NCI-H1930 (cell line): ENCODE measurements around the gene SLC7A10.

Source experiments
- DNase-seq, 2 experiments: peaks; one replicate each; lab custom pipeline; 2025; lab: John Stamatoyannopoulos, UW

The SLC7A10 gene

DNA sequence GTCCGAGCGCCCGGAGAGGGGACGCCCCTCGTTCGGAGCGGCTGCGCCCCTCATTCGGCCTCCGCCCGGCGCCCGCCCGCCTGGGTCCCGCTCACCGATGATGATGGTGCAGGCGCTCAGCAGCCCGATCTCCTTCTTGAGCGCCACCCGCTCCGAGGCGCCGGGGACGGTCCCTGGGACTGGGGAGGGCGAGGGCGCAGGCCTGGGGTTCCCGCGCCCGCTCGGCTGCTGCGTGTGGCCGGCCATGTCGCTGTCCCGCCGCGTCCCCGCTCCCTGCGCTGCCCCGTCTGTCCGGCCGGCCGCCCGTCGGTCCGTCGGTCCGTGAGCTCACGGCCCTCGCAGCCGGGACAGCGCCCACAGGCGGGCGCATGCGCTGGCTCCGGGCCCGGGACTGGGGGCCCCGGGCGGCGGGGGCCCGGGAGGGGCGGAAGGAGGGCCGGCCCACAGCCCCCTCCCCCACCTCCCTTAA is at the start of gene SLC7A10:
Gene SLC7A10, minus strand, starts transcription at position 393 of the 469 bp plus-strand sequence. Its CDS starts 147 bp downstream, at position 246.
- DNase-seq: no peak

DNA sequence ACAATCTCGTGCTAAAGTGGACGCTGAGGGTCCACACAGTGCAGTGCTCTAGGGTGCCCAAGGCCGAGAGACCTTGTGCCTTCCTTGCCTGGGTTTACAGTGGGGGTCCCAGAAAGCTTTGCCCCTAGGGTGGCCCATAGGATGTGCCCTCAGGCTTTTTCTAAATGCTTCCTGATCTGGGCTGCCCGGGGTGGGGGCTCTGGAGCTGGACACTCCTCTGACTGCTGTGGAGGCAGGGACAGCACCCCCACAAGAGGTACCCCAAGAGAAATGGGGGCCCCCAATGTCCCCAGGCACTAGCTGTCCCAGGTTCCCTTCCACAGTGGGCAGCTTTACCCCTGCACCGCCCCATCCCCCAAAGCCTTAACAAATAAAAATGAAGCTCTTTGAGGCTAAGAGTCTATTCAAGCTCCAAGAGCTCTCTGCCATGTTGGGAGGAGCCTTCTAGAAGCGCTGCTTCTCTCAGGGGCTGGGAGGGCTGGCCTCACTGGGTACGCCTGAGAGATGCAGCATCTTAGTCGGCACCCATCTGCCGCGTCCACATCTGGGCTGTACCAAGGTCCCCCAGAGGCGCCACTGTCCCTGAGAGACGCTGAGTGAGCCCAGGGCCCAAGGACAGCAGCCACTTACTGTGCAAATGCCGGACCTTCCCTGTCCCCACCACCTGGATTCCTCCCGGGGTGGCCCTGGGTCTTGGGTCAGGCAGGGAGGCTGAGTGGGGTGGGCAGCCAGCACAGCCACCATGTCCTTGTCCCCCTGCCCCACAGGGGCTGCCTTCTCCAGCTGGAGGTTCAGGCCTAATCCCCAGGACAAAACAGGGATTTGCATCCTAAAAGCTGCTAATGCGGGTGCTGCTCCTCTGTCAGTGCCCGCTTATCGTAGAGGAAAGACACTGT is 49.3 kb upstream of the SLC7A10 start:
- no peak for DNase-seq

DNA sequence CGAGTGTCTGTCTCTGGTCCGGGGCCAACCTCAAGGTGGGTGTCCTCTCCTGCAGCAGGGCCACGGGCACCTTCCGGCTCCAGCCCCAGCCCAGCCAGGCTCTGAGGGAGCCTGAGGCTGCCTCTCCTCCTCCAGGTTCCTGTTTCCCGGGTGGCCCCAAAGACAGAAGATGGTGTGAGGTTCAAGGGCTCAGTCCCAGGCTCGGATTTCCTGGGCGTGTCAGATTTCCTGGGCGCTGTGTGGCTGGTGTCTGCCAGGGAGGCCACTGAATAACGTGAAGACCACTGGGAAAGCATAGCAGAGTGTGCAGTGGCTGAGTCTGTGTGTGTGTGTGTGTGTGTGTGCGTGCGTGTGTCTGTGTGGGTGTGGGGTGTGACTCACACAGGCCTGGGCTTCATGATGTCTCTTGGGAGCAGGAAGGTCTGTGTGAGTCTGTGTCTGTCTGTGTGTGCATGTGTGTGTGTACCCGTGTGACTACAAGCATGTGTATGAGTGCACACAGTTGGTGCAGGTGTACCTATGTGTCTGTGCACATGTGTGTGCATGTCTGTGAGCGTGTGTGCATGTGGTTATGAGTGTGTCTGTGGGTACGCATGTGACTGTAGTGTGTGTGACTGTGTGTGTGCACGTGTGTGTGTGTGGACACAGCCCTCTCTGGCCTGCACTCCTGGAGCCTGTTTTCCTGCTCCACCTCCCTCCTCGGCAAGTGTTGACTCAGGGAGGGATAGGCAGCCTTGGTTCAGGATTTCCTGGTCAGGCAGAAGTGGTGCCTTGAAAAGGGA is 48.4 kb upstream of the SLC7A10 start:
- DNase-seq: no peak

DNA sequence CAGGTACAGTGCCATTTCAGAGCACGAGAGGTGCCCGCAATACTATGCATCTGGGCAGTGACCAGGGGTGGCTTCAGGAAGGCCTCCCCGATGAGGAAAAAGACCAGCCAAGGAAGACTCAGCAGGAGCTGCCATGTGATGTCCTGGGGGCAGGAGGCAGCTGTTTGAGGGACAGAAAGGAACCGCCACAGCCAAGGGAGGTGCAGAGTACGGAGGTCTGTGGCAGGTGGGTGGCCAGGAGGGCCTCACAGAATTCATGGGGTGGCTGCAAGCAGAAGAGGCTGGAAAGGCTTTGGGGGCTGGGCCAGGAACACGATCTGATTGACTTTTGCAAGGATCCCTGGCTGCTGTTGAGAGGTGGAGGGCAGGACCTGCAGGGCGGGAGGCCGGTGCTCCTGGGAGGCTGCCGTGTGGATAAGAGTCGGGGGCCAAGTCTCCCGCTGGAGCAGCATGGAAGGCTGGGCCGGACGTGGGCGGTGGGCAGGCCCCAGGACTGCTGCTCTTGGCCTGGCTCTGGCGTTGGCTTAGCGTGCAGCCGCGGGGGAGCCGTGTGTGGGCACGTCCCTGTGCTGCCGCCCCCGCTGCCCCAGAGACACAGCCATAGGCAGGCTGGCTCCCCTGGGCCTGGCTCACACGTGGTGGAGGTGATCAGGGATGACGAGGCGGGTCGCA is 47.6 kb upstream of the SLC7A10 start:
- no peak for DNase-seq

DNA sequence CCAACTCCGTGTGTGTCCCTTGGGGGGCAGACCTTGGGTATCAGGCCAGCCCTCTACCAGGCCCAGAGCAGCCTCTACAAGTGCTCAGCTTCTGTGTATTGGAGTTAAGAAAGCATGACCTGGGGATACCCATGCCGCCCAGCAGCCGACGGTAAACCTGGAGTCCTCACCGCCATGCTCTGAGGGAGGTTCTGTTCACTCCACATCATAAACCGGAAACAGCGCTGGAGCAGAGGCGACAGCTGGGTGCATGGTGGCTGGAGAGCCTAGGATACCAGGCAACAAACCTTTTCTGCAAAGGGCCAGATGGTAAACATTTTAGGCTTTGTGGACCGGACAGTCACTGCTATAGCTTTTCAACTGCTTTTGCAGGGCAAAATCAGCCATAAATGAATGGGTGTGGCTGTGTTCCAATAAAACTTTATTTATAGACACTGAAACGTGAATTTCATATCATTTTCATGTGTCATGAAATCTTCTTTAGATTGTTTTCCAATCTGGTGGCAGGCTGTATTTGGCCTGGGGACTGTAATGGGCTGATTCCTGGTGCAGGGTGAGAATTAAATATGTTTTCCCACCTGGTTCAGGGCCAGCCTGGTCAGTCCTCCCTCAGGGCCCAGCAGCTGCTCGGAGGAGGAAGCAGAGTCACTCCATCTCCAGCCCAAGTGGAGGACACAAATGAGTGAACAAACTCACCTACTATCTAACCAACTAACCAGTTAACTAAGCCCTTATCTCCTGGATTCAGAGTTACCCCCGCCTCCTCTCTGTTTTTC is 45.8 kb upstream of the SLC7A10 start:
- no peak for DNase-seq

DNA sequence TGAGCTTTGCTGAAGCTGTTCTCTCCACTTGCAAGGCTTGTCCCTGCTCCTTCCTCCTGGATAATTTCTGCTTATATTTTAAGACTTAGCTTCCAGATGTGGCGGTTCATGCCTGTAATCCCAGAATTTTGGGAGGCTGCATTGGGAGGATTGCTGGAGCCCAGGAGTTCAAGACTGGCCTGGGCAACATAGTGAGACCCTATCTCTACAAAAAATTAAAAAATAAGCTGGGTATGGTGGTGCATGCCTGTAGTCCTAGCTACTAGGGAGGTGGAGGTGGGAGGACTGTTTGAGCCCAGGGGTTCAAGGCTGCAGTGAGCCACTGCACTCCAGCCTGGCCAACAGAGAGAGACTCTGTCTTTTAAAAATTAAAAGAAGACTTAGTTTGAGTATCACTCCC is 45.1 kb upstream of the SLC7A10 start:
- DNase-seq: no peak

DNA sequence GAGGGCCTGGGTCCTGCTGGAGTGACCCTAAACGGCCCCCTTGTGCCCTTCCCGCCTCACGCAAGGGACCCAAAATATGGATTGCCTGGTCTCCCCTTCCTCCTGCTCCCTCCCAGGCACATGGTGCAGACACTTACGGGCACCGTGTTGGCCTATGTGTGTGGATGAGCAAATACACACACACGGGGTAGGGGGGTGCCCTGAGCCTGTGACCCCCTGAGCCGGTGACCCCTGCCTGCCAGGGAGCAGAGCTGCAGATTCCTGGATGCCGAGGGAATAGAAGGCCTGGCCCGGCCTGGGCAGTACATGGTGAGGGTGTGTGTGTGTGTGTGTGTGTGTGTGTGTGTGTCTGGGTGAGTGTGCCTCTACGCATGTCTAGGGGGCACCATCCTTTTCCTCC is 43.4 kb upstream of the SLC7A10 start:
- no peak for DNase-seq

DNA sequence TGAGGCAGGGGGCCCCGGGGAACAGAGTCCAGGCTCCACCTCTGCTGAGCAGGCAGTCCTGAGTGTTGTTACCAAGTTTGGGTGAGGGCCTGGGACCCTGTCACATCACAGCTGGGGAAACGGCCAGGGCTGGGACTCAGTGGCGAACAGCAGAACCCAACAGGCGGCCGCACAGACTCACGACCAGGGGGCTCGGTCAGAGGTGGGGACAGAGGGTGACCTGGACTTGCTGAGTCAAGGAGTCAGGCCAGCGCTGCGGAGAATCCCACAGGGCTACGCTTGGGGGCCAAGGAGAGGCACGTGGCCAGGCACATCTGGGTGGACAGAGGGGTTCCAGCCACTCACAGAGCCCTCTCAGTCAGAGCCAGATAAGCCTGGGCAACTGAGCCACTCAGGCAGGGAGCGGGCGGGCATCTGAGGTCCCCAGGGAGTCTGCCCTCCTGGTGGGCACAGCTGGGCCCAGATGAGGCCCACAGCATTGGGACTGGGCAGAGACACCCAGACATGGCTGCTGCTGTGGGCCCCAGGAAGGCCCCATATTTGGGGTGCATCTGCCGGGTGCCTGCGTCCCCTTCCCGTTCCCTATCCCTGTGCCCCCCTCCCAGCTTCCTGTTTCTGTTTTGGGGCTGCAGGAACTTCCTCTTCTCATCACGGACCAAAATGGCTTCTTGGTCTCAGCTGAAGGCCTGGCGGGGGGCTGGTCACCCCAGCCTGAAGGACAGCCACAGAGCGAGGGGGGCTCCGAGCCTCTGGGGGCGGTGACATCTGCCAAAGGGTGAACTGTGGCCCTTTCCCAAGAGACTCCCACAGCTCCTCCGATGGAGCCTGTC is 42.7 kb upstream of the SLC7A10 start:
- no peak for DNase-seq

DNA sequence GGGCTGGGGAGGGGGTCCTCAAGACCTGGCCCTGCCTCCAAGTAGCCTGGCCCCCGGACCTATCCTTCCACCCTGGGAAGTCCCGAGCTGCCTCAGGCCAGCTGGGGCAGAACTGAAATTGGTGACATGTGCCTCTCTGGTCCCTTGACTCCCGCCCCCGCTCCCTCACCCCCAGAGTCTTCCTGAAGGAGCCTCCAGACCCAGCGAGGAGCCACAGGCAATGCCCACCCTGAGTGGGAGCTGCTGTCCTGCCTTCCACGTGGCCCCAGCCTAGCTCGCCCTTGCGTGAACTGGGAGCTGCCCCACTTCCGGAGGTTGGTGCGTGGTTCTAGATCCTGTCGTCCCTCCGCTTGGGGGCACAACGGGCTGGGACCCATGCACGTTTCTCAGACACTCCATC is 42.1 kb upstream of the SLC7A10 start:
- no peak for DNase-seq

DNA sequence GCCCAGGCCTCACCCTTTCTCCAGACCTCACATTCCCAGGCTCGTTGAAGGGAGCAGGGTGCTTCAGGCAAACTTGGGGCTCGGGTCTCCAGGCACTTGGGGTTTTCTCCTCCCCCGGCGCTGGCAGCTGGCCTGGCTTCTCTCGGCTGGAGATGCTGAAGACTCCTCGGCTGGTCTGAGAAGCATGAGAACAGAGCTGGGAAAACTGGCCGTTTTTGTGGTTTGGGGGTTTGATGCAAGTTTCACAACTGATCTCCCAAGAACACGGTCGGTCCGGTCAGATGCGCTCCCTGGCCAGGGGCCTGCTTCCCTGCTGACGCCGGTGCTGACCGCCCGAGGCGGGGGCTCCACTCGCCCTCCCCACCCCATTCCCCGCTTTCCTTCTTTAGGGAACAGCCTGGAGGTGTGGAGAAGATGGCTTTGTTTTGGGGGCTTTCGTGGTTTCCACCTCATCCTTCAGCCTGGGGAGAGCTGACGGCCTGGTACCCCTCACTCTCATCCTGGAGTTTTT is 41.4 kb upstream of the SLC7A10 start:
- DNase-seq: no peak

DNA sequence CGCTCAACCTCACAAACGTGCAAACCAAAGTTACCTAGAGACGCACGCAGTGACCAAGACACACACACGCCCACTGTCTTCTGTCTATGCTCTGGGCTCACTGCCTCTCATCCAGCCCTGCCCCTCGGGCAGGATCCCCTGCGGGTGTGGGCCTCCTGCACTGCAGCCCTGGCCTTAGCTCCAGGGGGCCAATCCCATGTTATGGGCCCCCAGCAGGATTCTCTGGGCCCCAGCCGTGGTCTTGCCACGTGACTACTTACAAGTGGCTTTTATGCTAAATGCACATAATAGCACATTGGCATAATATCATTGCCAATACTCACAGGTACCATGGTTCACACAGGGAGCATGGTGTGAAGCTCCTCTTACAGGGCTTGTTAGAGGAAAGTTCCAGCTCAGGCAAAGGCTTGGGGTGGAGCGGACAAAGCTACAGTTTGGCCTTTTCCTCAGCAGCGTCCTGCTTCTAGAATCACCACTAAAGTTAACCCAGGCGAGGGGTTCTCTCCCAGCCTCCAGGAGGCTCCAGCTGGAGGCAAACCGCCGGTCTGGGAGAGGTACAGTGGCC is 39.3 kb upstream of the SLC7A10 start:
- no peak for DNase-seq

DNA sequence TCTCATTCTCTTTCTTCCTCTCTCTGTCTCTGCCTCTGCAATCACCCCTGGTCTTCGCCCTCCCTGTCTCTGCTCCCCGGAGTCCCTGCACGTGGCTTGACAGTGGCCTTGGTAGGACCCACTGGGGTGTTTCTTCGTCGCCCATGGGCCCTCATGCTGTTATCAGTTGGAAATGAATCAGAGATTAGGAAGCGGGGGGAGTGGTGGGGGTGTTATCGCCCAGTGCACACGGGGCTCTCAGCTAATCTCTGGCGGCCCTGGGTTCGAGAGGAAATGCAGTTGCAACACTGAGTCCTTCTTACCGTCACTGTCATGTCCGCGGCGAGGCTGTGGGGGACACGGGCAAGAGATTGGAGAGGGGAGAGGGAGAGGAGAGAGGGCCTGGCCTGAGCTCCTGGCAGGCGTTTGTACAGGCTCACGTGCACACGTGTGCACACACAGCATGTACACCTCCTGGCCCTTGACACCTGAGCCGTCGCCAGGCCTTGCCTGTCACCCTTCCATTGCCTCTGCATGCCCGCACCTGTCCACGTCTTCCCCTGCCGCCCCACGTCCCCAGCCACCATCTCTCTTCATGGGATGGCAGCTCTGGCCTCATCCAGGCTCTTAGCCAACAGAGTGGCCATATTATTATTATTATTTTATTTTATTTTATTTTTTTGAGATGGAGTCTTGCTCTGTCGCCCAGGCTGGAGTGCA is 37.8 kb upstream of the SLC7A10 start:
- DNase-seq: no peak

DNA sequence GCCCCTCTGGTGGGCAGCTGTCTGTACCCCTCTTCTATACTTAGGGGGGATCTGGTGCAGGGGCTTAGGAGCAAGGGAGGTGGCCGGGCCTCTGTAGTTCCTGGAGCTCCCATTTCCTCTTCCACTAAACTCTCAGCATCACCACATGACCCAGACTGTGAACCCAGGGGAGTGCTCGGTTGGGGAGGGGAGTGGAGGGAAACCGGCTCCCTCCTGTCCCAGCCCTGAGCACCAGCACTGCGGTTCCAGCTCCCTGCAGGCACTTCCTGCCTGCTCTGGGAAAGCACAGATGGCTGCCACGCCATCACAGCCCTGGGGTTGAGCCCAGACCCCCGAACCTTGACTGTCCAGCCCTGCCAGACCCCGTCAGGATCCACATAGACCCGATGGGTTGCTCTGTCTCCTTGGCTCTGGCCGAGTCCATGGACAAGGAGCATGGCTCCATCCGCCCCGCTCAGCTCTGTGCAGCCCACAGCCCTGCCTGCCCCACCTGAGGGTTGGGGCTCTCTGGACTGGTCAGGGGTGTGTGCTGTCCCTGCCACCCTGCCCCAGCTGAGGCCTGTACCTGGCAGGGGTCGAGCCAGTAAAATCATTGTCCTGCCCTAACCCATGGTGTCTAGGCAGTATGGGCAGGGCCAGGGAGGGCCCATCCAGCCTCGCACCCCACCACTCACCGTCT is 36.0 kb upstream of the SLC7A10 start:
- DNase-seq: no peak

DNA sequence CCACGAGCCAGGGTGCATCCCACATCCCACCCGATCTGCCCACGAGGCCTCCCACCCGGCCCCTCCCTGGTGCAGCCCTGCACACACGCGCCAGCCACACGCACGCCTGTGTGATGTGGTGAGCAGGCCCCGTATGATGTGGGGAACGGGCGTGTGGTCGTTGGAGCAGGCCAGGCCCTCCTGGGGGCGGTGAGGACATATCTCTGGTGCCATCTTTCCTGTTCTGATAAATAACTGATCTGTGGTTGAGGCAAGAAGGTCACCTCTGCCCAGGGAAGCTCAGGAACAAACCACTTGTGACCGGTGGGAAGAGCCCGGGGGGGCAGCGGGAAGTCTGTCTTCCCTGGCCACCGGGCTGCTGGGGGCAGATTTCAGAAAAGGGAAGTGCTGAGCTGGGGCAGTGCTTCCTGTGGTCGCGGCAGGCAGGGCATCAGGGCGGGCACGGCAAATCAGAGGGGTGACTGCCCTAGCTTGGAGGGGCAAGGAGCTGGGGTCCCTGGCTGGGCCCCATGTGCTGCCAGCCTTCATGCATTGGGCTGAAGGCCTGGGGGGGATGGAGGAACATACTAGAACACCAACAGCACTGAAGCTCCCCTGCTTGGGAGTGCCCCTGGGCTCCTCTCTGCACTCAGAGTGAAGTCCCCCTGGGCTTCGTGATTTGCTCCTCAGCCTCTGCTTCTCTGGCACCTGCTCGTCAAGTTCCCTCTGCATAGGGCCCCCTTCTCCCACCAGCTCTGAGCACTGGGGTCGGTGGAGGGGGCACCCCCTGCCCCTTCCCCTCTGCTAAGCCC is 35.2 kb upstream of the SLC7A10 start:
- DNase-seq: no peak

DNA sequence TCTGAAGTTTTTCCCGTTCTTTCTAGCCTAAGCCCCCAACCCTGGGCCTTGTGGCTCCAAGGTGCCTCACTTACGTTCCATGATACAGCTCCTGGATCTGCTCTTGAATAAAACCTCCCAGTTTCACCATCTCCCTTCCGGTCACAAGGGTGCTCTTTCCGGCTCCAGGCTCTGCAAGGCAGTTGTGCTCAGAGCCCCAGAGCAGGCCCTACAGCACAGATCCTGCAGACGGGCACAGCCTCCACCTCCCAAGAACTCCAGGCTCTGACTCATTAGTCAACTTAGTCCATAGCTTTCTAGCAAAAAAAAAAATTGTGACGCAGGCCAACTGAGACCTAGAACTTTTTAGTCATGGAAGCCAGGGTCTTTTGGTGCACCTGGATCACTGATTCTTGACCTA is 33.9 kb upstream of the SLC7A10 start:
- no peak for DNase-seq

DNA sequence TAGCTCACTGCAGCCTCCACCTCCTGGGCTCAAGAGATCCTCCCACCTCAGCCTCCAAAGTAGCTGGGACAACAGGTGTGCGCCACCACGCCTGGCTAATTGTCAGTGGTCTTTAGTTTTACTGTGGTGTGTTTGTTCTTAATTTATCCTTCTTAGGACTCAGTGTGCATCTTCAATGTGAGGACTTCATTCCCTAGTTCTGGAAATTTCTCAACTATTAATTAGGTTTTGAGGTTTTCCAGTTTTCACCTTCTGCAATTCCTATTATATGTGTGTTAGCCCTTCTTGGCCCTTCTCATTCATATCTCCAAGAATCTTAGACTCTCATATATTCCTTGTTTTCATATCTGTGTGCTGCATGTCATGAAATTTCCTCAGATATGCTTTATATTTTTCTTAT is 32.2 kb upstream of the SLC7A10 start:
- DNase-seq: no peak

DNA sequence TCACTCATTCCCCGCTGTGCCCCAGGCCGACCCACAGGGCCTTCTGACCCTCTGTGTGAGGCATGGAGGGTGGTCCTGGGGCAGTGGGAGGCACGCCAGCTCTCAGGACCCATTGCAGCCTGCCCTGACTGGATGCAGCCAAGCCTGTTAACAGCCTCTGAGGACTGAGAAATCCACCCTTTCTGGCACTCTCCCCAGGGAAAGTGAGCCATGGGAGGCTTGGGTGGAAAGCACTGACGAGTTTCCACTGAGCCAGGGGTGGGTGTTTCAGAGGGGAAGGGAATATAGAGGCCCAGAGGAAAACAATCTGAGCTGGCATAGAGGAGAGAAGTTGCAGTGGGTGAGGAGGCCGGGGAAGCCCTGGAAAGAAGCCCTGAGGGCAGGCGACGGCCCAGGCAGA is 30.6 kb upstream of the SLC7A10 start:
- DNase-seq: no peak

DNA sequence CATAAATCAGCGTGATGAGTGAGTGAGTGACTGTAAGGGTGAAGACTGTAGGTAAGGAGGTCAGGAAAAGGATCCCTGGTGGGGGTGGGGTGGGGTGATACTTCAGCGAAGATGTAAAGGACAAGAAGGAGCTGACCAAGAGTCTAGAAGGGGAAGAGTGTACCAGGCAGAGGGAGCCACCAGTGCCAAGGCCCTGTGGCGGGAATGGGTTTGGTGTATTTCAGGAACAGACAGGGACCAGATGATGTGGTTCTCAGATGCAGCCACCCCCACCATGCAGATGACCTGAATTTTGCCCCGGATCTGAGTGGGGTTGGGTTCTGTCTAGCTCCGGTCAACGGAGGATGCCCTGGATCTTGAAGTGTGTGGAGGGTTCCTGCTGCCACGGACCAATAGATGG is 30.1 kb upstream of the SLC7A10 start:
- no peak for DNase-seq
